Epithelial cell of esophagus (primary cell): ENCODE results near the gene ZNF716.

Source experiments
- DNase-seq: peaks from one replicate; pipeline ENCODE4 v3.0.0; 2010; ENCODE audit warnings: low read depth
- H3K4me3 ChIP-seq: 2 replicates; pipeline ENCODE4 v1.5.1; 2011; ENCODE audit warnings: mild to moderate bottlenecking, low read length, control low read depth
- CTCF ChIP-seq: IDR thresholded peaks from 2 replicates; pipeline ENCODE4 v1.5.1; 2011; ENCODE audit warnings: low read depth, mild to moderate bottlenecking, low read length, control low read depth, inconsistent platforms; ENCODE audit not compliant: insufficient read depth; ENCODE audit errors: missing control alignments

Gene ZNF716

GRCh38 chr7:57412168-57412567 lies 37.8 kb upstream of the ZNF716 start:
- no peak for DNase-seq
- TF ChIP-seq CTCF: no peak
- H3K4me3 ChIP-seq: no peak overlapping the region

- no peak overlapping the region for H3K4me3 ChIP-seq
- DNase-seq: no peak
- no peak for TF ChIP-seq CTCF
These were observed 37.4 kb upstream of the ZNF716 start for GRCh38 chr7:57412618-57413017.

- no peak overlapping the region for H3K4me3 ChIP-seq
- TF ChIP-seq CTCF: no peak
- DNase-seq: no peak
These were observed 36.2 kb upstream of the ZNF716 start for GRCh38 chr7:57413529-57414398.

GRCh38 chr7:57414415-57414814 lies 35.6 kb upstream of the ZNF716 start:
- DNase-seq: no peak
- H3K4me3 ChIP-seq: no peak overlapping the region
- no peak for TF ChIP-seq CTCF

GRCh38 chr7:57414852-57415251 lies 35.1 kb upstream of the ZNF716 start:
- no peak for TF ChIP-seq CTCF
- no peak overlapping the region for H3K4me3 ChIP-seq
- no peak for DNase-seq

GRCh38 chr7:57415326-57415725 lies 34.7 kb upstream of the ZNF716 start:
- TF ChIP-seq CTCF: no peak
- DNase-seq: no peak
- no peak overlapping the region for H3K4me3 ChIP-seq

GRCh38 chr7:57415730-57416129 lies 34.2 kb upstream of the ZNF716 start:
- DNase-seq: no peak
- H3K4me3 ChIP-seq: no peak overlapping the region
- no peak for TF ChIP-seq CTCF
